Measurements from ENCODE around the gene SMPDL3B. TPM values are rescaled to one million over a fixed set of nuclear protein-coding genes. Genes with fewer than 3 reads are reported as not detected.

The SMPDL3B gene
- polyA plus RNA-seq, 3 donors: 0.13 to 0.21 TPM; not detected in 1

DNA sequence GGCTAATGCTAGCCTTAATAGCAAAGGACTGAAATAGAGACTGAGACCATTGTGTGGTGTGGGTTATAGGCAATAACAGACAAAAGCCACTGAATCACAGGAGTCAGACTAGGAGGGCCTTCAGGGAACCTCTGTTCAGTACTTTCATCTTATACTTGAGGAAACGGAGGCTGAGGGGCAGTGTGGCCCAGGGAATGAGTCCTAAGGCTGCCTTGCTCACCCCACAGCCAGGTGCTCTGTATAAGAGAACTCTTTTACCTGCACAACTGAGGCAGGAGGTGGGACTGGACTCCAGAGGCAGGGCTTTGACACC is 2.7 kb downstream of the SMPDL3B start:
- intact Hi-C loops (cut with micrococcal nuclease): no loop called here
- Histone ChIP-seq H3K9me3 (replicated peaks in 1 of 2; ENCODE audit: control insufficient read depth in 1 of 2, insufficient read depth in 1 of 2, low read length in 2 of 2) (no peaks in the 10 kb centered on the region), H3K27ac (ENCODE audit: low read depth in 1 of 2, low read length in 2 of 2) (no peak overlapping the region), H4K20me1 (ENCODE audit: insufficient read depth, low read length) (no peaks in the 10 kb centered on the region), H3K36me3 (replicated peaks in 1 of 2; ENCODE audit: control insufficient read depth in 1 of 2, insufficient read depth in 2 of 2, low read length in 2 of 2) (no peaks in the 10 kb centered on the region), H3K79me2 (ENCODE audit: insufficient read depth, low read length) (no peaks in the 10 kb centered on the region), H3K27me3 (ENCODE audit: control insufficient read depth in 2 of 2, insufficient read depth in 2 of 2, low read length in 2 of 2) (peaks cover 0 to 11% of the 10 kb centered on the region in 2 donors), H3K4me3 (replicated peaks in 1 of 3; ENCODE audit: low read depth in 2 of 3, low read length in 3 of 3) (no peak overlapping the region), H3K9ac (ENCODE audit: insufficient read depth, low read length, poor library complexity, severe bottlenecking) (no peak overlapping the region), H2AFZ (ENCODE audit: insufficient read depth, low read depth, low read length, poor library complexity, severe bottlenecking) (no peak overlapping the region), H3K4me2 (replicated peaks; ENCODE audit: extremely low read depth, low read length, poor library complexity, severe bottlenecking) (no peak overlapping the region), H3K4me1 (ENCODE audit: control insufficient read depth in 1 of 2, insufficient read depth in 2 of 2, low read length in 2 of 2) (peaks cover 43 to 45% of the 10 kb centered on the region in 2 donors)
- H3K4me1 Mint-ChIP-seq: peaks cover 43% of the 10 kb centered on the region
- no CpG with 5 or more reads among the region's 1 CpG for WGBS (ENCODE audit: insufficient coverage)
- peaks cover 0 to 3% (median 0%) of the 10 kb centered on the region in 7 donors for H3K9me3 Mint-ChIP-seq
- TF ChIP-seq, protein P1, sequence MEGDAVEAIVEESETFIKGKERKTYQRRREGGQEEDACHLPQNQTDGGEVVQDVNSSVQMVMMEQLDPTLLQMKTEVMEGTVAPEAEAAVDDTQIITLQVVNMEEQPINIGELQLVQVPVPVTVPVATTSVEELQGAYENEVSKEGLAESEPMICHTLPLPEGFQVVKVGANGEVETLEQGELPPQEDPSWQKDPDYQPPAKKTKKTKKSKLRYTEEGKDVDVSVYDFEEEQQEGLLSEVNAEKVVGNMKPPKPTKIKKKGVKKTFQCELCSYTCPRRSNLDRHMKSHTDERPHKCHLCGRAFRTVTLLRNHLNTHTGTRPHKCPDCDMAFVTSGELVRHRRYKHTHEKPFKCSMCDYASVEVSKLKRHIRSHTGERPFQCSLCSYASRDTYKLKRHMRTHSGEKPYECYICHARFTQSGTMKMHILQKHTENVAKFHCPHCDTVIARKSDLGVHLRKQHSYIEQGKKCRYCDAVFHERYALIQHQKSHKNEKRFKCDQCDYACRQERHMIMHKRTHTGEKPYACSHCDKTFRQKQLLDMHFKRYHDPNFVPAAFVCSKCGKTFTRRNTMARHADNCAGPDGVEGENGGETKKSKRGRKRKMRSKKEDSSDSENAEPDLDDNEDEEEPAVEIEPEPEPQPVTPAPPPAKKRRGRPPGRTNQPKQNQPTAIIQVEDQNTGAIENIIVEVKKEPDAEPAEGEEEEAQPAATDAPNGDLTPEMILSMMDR (IDR thresholded peaks at IDR 0.05): no peak
- no peak overlapping the region for H3K27ac Mint-ChIP-seq
- DNase-seq: no peak
- H3K27me3 Mint-ChIP-seq (ENCODE audit: low read depth in 3 of 3): peaks cover 14 to 22% (median 22%) of the 10 kb centered on the region in 3 donors
- peaks cover 3% of the 10 kb centered on the region in 2 donors for H3K36me3 Mint-ChIP-seq
- H3K4me3 Mint-ChIP-seq: no peak overlapping the region

DNA sequence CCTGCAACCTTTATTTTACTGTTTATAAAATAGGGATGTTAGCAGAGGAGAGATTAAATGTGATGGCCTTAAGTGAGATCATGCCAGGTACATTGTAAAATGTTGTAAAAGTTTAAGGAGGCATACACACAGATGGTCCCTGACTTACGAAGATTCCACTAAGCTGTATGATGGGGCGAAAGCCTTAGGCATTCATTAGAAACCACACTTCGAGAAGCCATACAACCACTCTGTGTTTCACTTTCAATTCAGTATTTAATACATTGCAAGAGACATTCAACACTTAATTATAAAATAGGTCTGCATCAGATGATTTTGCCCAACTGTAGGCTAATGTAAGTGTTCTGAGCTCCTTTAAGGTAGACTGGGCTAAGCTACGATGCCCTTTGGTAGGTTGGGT is 3.7 kb downstream of the SMPDL3B start:
- H3K4me1 Mint-ChIP-seq: peaks cover 52% of the 10 kb centered on the region
- peaks cover 12 to 22% (median 22%) of the 10 kb centered on the region in 3 donors for H3K27me3 Mint-ChIP-seq (ENCODE audit: low read depth in 3 of 3)
- Histone ChIP-seq H2AFZ (ENCODE audit: insufficient read depth, low read depth, low read length, poor library complexity, severe bottlenecking) (no peak overlapping the region), H3K79me2 (ENCODE audit: insufficient read depth, low read length) (no peaks in the 10 kb centered on the region), H3K9ac (ENCODE audit: insufficient read depth, low read length, poor library complexity, severe bottlenecking) (no peak overlapping the region), H3K27ac (ENCODE audit: low read depth in 1 of 2, low read length in 2 of 2) (no peak overlapping the region), H3K36me3 (replicated peaks in 1 of 2; ENCODE audit: control insufficient read depth in 1 of 2, insufficient read depth in 2 of 2, low read length in 2 of 2) (no peaks in the 10 kb centered on the region), H3K4me1 (ENCODE audit: control insufficient read depth in 1 of 2, insufficient read depth in 2 of 2, low read length in 2 of 2) (peaks cover 50 to 54% of the 10 kb centered on the region in 2 donors), H4K20me1 (ENCODE audit: insufficient read depth, low read length) (no peaks in the 10 kb centered on the region), H3K9me3 (replicated peaks in 1 of 2; ENCODE audit: control insufficient read depth in 1 of 2, insufficient read depth in 1 of 2, low read length in 2 of 2) (no peaks in the 10 kb centered on the region), H3K4me2 (replicated peaks; ENCODE audit: extremely low read depth, low read length, poor library complexity, severe bottlenecking) (no peak overlapping the region), H3K4me3 (replicated peaks in 1 of 3; ENCODE audit: low read depth in 2 of 3, low read length in 3 of 3) (no peak overlapping the region), H3K27me3 (ENCODE audit: control insufficient read depth in 2 of 2, insufficient read depth in 2 of 2, low read length in 2 of 2) (peaks cover 0 to 11% of the 10 kb centered on the region in 2 donors)
- peaks cover 3% of the 10 kb centered on the region in 2 donors for H3K36me3 Mint-ChIP-seq
- H3K4me3 Mint-ChIP-seq: no peak overlapping the region
- intact Hi-C loops (cut with micrococcal nuclease): no loop called here
- 95% methylated on average over 3 of the region's 4 CpGs for WGBS (ENCODE audit: insufficient coverage)
- TF ChIP-seq, protein P1 (IDR thresholded peaks at IDR 0.05): no peak
- H3K27ac Mint-ChIP-seq: no peak overlapping the region
- peaks cover 0 to 3% (median 0%) of the 10 kb centered on the region in 7 donors for H3K9me3 Mint-ChIP-seq
- DNase-seq: no peak
